AG04449 (cell line): ENCODE results near the gene AGAP1.
A peak's percentile ranks its signal among the peaks of the same experiment; 100 is the strongest.

ENCODE experiments used
- CTCF ChIA-PET: fragments of 350-600 bp; formaldehyde crosslinking; extraction: SDS; loops from one replicate; lab custom pipeline; 2021; ENCODE audit warnings: antibody characterized with exemption; lab: Yijun Ruan, JAX
- POLR2A ChIA-PET: fragments of 400-600, 350-600 bp; formaldehyde crosslinking; extraction: SDS; loops from one replicate; lab custom pipeline; 2020; ENCODE audit warnings: antibody characterized with exemption, inconsistent platforms; lab: Yijun Ruan, JAX
- DNase-seq: peaks from one replicate; pipeline ENCODE4 v3.0.0-alpha.2; 2010; ENCODE audit warnings: low read depth, low spot score
- H3K4me3 ChIP-seq: 2 replicates; pipeline ENCODE4 v1.5.1; 2011; ENCODE audit warnings: low read depth, mild to moderate bottlenecking, control low read depth, low read length
- CTCF ChIP-seq: IDR thresholded peaks from one replicate; pipeline ENCODE4 v1.5.1; 2011; ENCODE audit warnings: mild to moderate bottlenecking, moderate library complexity, low read length, control low read depth, inconsistent platforms; ENCODE audit not compliant: insufficient read depth; ENCODE audit errors: missing control alignments

AGAP1 gene

GRCh38 chr2:235492850-235493344, 946 bp upstream of the AGAP1 start:
- ChIA-PET POLR2A (no interaction called here), CTCF (interaction anchor here (2.4 kb wide), 1 partner anchor 102 kb away, joined by 7 read pairs; no protein-coding TSS in a partner anchor)
- H3K4me3 ChIP-seq = peak overlapping the region; percentile 73
- no peak for DNase-seq
- no peak for TF ChIP-seq CTCF

- no peak for TF ChIP-seq CTCF
- CTCF ChIA-PET = interaction anchor here (2.4 kb wide), 1 partner anchor 102 kb away, joined by 7 read pairs; no protein-coding TSS in a partner anchor
- peak overlapping the region; percentile 73 for H3K4me3 ChIP-seq
- POLR2A ChIA-PET = no interaction called here
- no peak for DNase-seq
Measured at GRCh38 chr2:235493402-235493774, 455 bp upstream of the AGAP1 start.

GRCh38 chr2:235494716-235495372, 1.0 kb downstream of the AGAP1 start:
- ChIA-PET CTCF (interaction anchor here (1.1 kb wide), 1 partner anchor 99 kb away, joined by 4 read pairs; no protein-coding TSS in a partner anchor), POLR2A (interaction anchor here (0.6 kb wide), 1 partner anchor 27 kb away, joined by 3 read pairs; no protein-coding TSS in a partner anchor)
- peak overlapping the region; percentile 73 for H3K4me3 ChIP-seq
- no peak for DNase-seq
- TF ChIP-seq CTCF = peak; percentile 5

- H3K4me3 ChIP-seq = peak overlapping the region; percentile 73
- ChIA-PET POLR2A (interaction anchor here (0.6 kb wide), 1 partner anchor 98 kb away, joined by 3 read pairs; no protein-coding TSS in a partner anchor), CTCF (interaction anchor here (1.1 to 1.9 kb wide), 3 partner anchors 12 to 100 kb away, joined by 4 to 7 read pairs (median 7); no protein-coding TSS in a partner anchor)
- no peak for TF ChIP-seq CTCF
- no peak for DNase-seq
Measured at GRCh38 chr2:235495373-235496238, 1.8 kb downstream of the AGAP1 start.

GRCh38 chr2:235496239-235496621, 2.4 kb downstream of the AGAP1 start:
- peak overlapping the region; percentile 73 for H3K4me3 ChIP-seq
- no peak for TF ChIP-seq CTCF
- ChIA-PET POLR2A (interaction anchor here (0.6 kb wide), 1 partner anchor 98 kb away, joined by 3 read pairs; no protein-coding TSS in a partner anchor), CTCF (interaction anchor here (1.1 to 1.9 kb wide), 3 partner anchors 11 to 99 kb away, joined by 4 to 7 read pairs (median 7); no protein-coding TSS in a partner anchor)
- no peak for DNase-seq

- CTCF ChIA-PET = interaction anchor here (1.6 to 1.9 kb wide), 2 partner anchors 11 to 98 kb away, joined by 7 read pairs; no protein-coding TSS in a partner anchor
- POLR2A ChIA-PET = interaction anchor here (0.5 kb wide), 1 partner anchor 734 kb away, joined by 3 read pairs; no protein-coding TSS in a partner anchor
- no peak for TF ChIP-seq CTCF
- H3K4me3 ChIP-seq = no peak overlapping the region
- no peak for DNase-seq
Measured at GRCh38 chr2:235497096-235497495, 3.3 kb downstream of the AGAP1 start.
